ENCODE results near the gene TEX51.

Gene TEX51

DNA sequence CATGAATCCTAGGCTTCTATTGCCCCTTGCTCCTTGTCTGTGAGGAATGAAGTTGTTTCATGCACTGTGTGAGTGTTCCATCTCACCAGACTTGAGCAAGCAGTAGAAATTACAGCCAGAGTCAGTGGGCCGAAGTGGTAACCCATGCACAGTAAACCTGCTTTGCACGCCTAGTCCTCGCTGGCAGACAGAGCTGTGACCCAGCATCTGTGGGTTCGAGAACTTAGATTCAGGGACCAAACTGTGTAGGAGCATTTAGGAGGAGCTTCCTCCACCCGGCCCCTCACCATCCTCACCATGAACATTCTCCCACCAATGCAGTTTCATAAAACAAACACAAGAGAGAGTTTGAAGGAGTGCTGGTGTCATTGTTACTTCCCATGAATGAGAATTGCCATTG, 21.6 kb upstream of the TEX51 start:
- H3K4me3 ChIP-seq (ENCODE audit: insufficient read depth, low read length, poor library complexity, severe bottlenecking), result no peak overlapping the region
- H3K27me3 ChIP-seq (ENCODE audit: low read length), result no peaks in the 10 kb centered on the region
- H3K36me3 ChIP-seq (ENCODE audit: low read length), result no peaks in the 10 kb centered on the region
- no peak overlapping the region for H3K27ac ChIP-seq (ENCODE audit: low read depth, low read length)
- no peak overlapping the region for H3K9ac ChIP-seq (ENCODE audit: low read length)
- no peak overlapping the region for H2AFZ ChIP-seq (ENCODE audit: low read depth, low read length, severe bottlenecking)
- H3F3A ChIP-seq (ENCODE audit: insufficient read depth), result no peaks in the 10 kb centered on the region
- TF ChIP-seq, protein P1, sequence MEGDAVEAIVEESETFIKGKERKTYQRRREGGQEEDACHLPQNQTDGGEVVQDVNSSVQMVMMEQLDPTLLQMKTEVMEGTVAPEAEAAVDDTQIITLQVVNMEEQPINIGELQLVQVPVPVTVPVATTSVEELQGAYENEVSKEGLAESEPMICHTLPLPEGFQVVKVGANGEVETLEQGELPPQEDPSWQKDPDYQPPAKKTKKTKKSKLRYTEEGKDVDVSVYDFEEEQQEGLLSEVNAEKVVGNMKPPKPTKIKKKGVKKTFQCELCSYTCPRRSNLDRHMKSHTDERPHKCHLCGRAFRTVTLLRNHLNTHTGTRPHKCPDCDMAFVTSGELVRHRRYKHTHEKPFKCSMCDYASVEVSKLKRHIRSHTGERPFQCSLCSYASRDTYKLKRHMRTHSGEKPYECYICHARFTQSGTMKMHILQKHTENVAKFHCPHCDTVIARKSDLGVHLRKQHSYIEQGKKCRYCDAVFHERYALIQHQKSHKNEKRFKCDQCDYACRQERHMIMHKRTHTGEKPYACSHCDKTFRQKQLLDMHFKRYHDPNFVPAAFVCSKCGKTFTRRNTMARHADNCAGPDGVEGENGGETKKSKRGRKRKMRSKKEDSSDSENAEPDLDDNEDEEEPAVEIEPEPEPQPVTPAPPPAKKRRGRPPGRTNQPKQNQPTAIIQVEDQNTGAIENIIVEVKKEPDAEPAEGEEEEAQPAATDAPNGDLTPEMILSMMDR (IDR thresholded peaks at IDR 0.05; ENCODE audit: insufficient read depth, low read length, poor library complexity, severe bottlenecking), result no peak
- H4K20me1 ChIP-seq (ENCODE audit: low read depth, low read length), result no peaks in the 10 kb centered on the region
- H3K9me2 ChIP-seq (replicated peaks; ENCODE audit: insufficient read depth, low read length), result no peaks in the 10 kb centered on the region
- no peak overlapping the region for H3K4me2 ChIP-seq (ENCODE audit: low read depth, low read length, poor library complexity, severe bottlenecking)
- H3K9me3 ChIP-seq (ENCODE audit: insufficient read depth, low read length), result no peaks in the 10 kb centered on the region
- H3K79me2 ChIP-seq (ENCODE audit: insufficient read depth, low read length), result no peaks in the 10 kb centered on the region

DNA sequence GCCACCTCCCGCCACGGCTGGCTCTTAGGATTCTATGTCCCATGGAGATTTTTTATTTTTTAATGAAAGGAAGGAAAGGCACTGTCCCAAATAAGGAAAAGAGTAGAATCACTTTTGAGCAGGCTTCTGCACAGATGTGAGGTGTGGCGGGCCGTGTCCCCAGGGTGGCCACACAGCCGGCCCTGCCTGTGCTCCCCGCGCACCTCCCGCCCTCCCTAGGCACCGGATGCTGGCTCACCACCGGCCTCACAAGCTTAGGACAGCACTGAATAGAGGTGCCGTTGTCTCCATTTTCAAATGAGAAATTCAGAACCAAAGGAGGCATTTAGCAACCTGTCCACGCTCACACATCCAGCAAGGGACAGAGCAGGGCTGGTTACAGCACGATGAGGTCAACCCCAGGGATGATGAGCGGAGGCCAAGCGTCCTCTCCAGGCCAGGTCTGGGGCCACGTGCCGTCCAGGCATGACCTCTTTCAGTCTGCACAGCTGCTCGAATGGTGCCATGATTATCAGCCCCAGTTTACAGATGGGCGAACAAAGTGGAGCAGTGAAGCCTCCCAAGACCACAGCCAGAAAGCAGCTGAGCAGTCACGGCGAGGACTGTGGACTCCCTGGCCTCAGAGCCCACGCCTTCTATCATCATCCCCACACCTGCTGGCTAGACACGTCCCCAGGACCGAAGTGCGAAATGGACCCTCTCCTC, 20.7 kb upstream of the TEX51 start:
- no peak overlapping the region for H3K4me3 ChIP-seq (ENCODE audit: insufficient read depth, low read length, poor library complexity, severe bottlenecking)
- H3K27me3 ChIP-seq (ENCODE audit: low read length), result no peaks in the 10 kb centered on the region
- no peak overlapping the region for H3K4me2 ChIP-seq (ENCODE audit: low read depth, low read length, poor library complexity, severe bottlenecking)
- no peak for TF ChIP-seq EZH2phosphoT487 (conservative IDR thresholded peaks at IDR 0.05; ENCODE audit: low read length)
- TF ChIP-seq, protein P1 (IDR thresholded peaks at IDR 0.05; ENCODE audit: insufficient read depth, low read length, poor library complexity, severe bottlenecking), result no peak
- H3K9me2 ChIP-seq (replicated peaks; ENCODE audit: insufficient read depth, low read length), result no peaks in the 10 kb centered on the region
- H2AFZ ChIP-seq (ENCODE audit: low read depth, low read length, severe bottlenecking), result no peak overlapping the region
- H3F3A ChIP-seq (ENCODE audit: insufficient read depth), result no peaks in the 10 kb centered on the region
- no peaks in the 10 kb centered on the region for H4K20me1 ChIP-seq (ENCODE audit: low read depth, low read length)
- H3K27ac ChIP-seq (ENCODE audit: low read depth, low read length), result no peak overlapping the region
- H3K9ac ChIP-seq (ENCODE audit: low read length), result no peak overlapping the region
- H3K36me3 ChIP-seq (ENCODE audit: low read length), result no peaks in the 10 kb centered on the region
- H3K9me3 ChIP-seq (ENCODE audit: insufficient read depth, low read length), result no peaks in the 10 kb centered on the region
- H3K79me2 ChIP-seq (ENCODE audit: insufficient read depth, low read length), result no peaks in the 10 kb centered on the region

DNA sequence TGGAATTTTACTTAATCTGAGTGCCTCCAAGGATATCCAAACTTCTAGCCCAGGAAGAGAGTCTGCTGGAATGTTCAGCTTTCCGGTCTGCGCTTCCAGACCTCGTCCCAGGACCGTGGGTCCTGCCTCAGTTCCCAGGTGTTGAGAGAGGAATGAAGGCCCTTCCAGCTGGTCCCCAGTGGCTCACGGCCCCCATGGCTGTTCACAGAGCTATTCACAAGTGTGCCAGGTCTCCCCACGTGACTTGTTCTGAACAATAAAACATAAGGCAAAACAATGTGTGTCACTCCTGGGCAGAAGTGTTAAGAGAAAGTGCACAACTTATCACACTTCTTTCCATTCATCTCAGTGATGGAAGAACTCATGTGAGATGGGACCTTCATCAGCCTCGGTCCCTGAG, 20.1 kb upstream of the TEX51 start:
- Histone ChIP-seq H3K9me3 (ENCODE audit: insufficient read depth, low read length) (no peaks in the 10 kb centered on the region), H3K79me2 (ENCODE audit: insufficient read depth, low read length) (no peaks in the 10 kb centered on the region), H3F3A (ENCODE audit: insufficient read depth) (no peaks in the 10 kb centered on the region), H3K27ac (ENCODE audit: low read depth, low read length) (no peak overlapping the region), H3K27me3 (ENCODE audit: low read length) (no peaks in the 10 kb centered on the region), H3K9ac (ENCODE audit: low read length) (no peak overlapping the region), H3K36me3 (ENCODE audit: low read length) (no peaks in the 10 kb centered on the region), H3K9me2 (replicated peaks; ENCODE audit: insufficient read depth, low read length) (no peaks in the 10 kb centered on the region), H2AFZ (ENCODE audit: low read depth, low read length, severe bottlenecking) (no peak overlapping the region), H3K4me3 (ENCODE audit: insufficient read depth, low read length, poor library complexity, severe bottlenecking) (no peak overlapping the region), H3K4me2 (ENCODE audit: low read depth, low read length, poor library complexity, severe bottlenecking) (no peak overlapping the region), H4K20me1 (ENCODE audit: low read depth, low read length) (no peaks in the 10 kb centered on the region)
- no peak for TF ChIP-seq EZH2phosphoT487 (conservative IDR thresholded peaks at IDR 0.05; ENCODE audit: low read length)
- TF ChIP-seq, protein P1 (IDR thresholded peaks at IDR 0.05; ENCODE audit: insufficient read depth, low read length, poor library complexity, severe bottlenecking), result no peak

All from SU-DHL-6 (cell line).